ENCODE results near the gene CRIP3. TPM values are rescaled to one million over a fixed set of nuclear protein-coding genes. Genes with fewer than 3 reads are reported as not detected.

Gene CRIP3
- total and polyA plus RNA-seq, 2 of the 13 experiments (the other 11 are each of a cell fraction or from before 2014, with no cell fraction given): 6.3 to 9.3 TPM

DNA sequence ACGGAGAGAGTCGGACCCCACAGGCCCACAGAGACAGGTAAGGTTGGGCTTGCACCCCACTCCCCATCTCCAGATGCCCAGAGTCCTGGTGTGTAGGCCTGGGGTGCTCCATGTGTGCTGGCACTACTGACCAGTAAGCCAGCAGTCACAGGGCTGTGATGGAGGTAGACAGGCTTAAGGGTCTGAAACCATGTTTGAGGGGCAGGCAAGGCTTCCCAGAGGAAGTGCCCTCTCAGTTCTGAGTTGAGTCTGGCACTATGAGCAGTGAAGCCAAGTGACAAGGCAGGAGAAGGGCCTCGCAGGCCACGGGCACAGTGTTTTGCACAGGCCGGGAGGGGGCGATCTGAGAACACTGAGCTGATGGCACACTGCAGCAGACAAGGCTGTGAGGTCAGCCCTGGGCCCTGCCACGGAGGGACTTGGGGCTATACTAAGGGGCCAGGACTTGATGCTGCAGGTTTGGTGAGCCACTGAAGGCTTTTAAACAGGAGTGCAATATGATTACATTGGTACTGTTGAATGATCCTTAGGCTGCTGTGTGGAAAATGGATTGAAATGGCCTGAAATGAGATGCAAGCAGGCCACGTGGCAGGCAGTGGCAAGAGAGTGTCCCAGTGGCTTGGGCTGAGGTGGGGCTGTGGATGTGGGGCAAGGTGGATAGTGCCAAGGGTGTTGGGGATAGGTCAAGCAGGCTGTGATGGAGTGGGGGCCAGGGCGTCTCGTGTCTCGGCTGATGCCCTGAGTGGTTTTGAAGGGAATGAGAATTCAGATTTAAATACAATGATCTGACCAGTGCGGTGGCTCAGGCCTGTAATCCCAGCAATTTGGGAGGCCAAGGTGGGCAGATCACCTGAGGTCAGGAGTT, 45.1 kb downstream of the CRIP3 start (continued):
- TF ChIP-seq, protein P1, sequence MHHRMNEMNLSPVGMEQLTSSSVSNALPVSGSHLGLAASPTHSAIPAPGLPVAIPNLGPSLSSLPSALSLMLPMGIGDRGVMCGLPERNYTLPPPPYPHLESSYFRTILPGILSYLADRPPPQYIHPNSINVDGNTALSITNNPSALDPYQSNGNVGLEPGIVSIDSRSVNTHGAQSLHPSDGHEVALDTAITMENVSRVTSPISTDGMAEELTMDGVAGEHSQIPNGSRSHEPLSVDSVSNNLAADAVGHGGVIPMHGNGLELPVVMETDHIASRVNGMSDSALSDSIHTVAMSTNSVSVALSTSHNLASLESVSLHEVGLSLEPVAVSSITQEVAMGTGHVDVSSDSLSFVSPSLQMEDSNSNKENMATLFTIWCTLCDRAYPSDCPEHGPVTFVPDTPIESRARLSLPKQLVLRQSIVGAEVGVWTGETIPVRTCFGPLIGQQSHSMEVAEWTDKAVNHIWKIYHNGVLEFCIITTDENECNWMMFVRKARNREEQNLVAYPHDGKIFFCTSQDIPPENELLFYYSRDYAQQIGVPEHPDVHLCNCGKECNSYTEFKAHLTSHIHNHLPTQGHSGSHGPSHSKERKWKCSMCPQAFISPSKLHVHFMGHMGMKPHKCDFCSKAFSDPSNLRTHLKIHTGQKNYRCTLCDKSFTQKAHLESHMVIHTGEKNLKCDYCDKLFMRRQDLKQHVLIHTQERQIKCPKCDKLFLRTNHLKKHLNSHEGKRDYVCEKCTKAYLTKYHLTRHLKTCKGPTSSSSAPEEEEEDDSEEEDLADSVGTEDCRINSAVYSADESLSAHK (CRISPR knock-in tag; IDR thresholded peaks at IDR 0.05; ENCODE audit: borderline replicate concordance): no peak
- TF ChIP-seq ZMYM3 (CRISPR knock-in tag; IDR thresholded peaks at IDR 0.05) (no peak; the same call in none of the 2 replicates), MAZ (IDR thresholded peaks at IDR 0.05; ENCODE audit: borderline replicate concordance, low read depth, low read length) (no peak), MAZ (CRISPR knock-in tag; IDR thresholded peaks at IDR 0.05; ENCODE audit: low read depth) (peak; percentile 81), SP4 (CRISPR knock-in tag; IDR thresholded peaks at IDR 0.05) (no peak; the same call in 1 of the 2 replicates), ZNF460 (CRISPR knock-in tag; IDR thresholded peaks at IDR 0.05; ENCODE audit: borderline replicate concordance) (no peak), RBAK (CRISPR knock-in tag; IDR thresholded peaks at IDR 0.05) (no peak), NFRKB (IDR thresholded peaks at IDR 0.05) (no peak), CBFB (CRISPR knock-in tag; IDR thresholded peaks at IDR 0.05) (0 out of 2 replicates have a peak, but pooled peaks have one; percentile 34), POGZ (CRISPR knock-in tag; IDR thresholded peaks at IDR 0.05) (0 out of 2 replicates have a peak, but pooled peaks have one; percentile 3), ZNF331 (CRISPR knock-in tag; IDR thresholded peaks at IDR 0.05) (peak; percentile 79), SRSF9 (IDR thresholded peaks at IDR 0.05; ENCODE audit: borderline replicate concordance, insufficient read depth, low read depth, low read length, poor library complexity, severe bottlenecking) (no peak), CC2D1A (CRISPR knock-in tag; IDR thresholded peaks at IDR 0.05) (no peak), ZBTB3 (CRISPR knock-in tag; IDR thresholded peaks at IDR 0.05; ENCODE audit: borderline replicate concordance, low read depth) (no peak), RELA (CRISPR knock-in tag; IDR thresholded peaks at IDR 0.05) (no peak; the same call in 1 of the 2 replicates), ZNF337 (CRISPR knock-in tag; IDR thresholded peaks at IDR 0.05; ENCODE audit: borderline replicate concordance, low read depth) (0 out of 2 replicates have a peak, but pooled peaks have one; percentile 46), NKX3-1 (CRISPR knock-in tag; IDR thresholded peaks at IDR 0.05) (no peak), ZNF160 (CRISPR knock-in tag; IDR thresholded peaks at IDR 0.05) (no peak), EEA1 (CRISPR knock-in tag; IDR thresholded peaks at IDR 0.05; ENCODE audit: borderline replicate concordance) (no peak)
- TF ChIP-seq, protein P2, sequence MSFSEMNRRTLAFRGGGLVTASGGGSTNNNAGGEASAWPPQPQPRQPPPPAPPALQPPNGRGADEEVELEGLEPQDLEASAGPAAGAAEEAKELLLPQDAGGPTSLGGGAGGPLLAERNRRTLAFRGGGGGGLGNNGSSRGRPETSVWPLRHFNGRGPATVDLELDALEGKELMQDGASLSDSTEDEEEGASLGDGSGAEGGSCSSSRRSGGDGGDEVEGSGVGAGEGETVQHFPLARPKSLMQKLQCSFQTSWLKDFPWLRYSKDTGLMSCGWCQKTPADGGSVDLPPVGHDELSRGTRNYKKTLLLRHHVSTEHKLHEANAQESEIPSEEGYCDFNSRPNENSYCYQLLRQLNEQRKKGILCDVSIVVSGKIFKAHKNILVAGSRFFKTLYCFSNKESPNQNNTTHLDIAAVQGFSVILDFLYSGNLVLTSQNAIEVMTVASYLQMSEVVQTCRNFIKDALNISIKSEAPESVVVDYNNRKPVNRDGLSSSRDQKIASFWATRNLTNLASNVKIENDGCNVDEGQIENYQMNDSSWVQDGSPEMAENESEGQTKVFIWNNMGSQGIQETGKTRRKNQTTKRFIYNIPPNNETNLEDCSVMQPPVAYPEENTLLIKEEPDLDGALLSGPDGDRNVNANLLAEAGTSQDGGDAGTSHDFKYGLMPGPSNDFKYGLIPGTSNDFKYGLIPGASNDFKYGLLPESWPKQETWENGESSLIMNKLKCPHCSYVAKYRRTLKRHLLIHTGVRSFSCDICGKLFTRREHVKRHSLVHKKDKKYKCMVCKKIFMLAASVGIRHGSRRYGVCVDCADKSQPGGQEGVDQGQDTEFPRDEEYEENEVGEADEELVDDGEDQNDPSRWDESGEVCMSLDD (CRISPR knock-in tag; IDR thresholded peaks at IDR 0.05; ENCODE audit: borderline replicate concordance): no peak
- TF ChIP-seq, protein P3, sequence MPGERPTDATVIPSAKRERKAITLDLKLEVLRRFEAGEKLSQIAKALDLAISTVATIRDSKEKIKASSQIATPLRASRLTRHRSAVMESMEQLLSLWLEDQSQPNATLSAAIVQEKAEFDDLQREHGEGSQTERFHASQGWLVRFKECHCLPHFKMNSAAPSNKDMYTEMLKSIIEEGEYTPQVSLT (CRISPR knock-in tag; IDR thresholded peaks at IDR 0.05; ENCODE audit: borderline replicate concordance, low read depth): no peak
- TF ChIP-seq, protein P4, sequence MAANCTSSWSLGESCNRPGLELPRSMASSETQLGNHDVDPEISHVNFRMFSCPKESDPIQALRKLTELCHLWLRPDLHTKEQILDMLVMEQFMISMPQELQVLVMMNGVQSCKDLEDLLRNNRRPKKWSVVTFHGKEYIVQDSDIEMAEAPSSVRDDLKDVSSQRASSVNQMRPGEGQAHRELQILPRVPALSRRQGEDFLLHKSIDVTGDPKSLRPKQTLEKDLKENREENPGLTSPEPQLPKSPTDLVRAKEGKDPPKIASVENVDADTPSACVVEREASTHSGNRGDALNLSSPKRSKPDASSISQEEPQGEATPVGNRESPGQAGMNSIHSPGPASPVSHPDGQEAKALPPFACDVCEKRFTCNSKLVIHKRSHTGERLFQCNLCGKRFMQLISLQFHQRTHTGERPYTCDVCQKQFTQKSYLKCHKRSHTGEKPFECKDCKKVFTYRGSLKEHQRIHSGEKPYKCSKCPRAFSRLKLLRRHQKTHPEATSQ (CRISPR knock-in tag; IDR thresholded peaks at IDR 0.05; ENCODE audit: borderline replicate concordance): 0 out of 2 replicates have a peak, but pooled peaks have one; percentile 31
